Measurements from ENCODE around the gene COL1A2. TPM values are rescaled to one million over a fixed set of nuclear protein-coding genes. Genes with fewer than 3 reads are reported as not detected.

The COL1A2 gene
- total RNA-seq, 1 experiment from 2014 or later = not detected

DNA sequence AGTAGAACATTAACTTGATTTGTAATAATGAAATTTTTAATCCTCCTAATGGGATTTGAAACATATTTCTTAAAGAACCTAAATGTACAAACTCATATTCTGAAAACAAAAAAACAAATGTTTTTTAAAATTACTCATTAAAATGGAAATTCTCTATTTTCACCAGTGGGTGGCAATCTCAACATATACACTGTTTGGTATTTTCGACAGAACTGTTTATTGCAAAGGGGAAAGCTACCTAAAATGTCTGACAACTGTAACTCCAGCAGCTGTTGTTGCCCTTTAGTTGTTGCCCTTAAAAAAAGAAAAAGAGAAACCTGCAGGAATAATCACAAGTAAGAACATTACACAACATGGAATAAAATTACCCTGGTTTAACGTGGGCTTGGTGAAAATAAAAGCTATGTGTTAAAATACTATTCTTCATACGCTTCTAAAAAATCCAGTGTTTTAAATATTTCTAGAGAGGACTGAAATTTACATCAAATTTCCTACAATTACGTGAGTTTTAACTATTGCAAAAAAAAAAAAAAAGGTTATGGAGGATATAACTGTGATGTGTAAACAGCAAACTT is 54.5 kb downstream of the COL1A2 start:
- Mint-ChIP-seq H3K9me3 (ENCODE audit: low read depth, unreplicated experiment) (no peaks in the 10 kb centered on the region), H3K4me1 (ENCODE audit: low read depth, unreplicated experiment) (peaks cover 9% of the 10 kb centered on the region), H3K27ac (ENCODE audit: unreplicated experiment) (no peak overlapping the region), H3K36me3 (ENCODE audit: insufficient read depth, unreplicated experiment) (no peaks in the 10 kb centered on the region), H3K4me3 (ENCODE audit: low read depth, unreplicated experiment) (no peak overlapping the region), H3K27me3 (ENCODE audit: unreplicated experiment) (no peaks in the 10 kb centered on the region)
- CTCF ChIA-PET = interaction anchor here (0.6 to 1.3 kb wide), 5 partner anchors 15 to 798 kb away, joined by 3 read pairs; no protein-coding TSS in a partner anchor
- intact Hi-C loops (cut with micrococcal nuclease; ENCODE audit: unreplicated experiment) = loop anchor here (1.0 to 5.0 kb wide), 2 partner anchors 596 to 753 kb away; no protein-coding TSS in a partner anchor
- no TSS peak for BruUV-seq (replicated peaks)
- no peak for DNase-seq
- TF ChIP-seq, protein P1, sequence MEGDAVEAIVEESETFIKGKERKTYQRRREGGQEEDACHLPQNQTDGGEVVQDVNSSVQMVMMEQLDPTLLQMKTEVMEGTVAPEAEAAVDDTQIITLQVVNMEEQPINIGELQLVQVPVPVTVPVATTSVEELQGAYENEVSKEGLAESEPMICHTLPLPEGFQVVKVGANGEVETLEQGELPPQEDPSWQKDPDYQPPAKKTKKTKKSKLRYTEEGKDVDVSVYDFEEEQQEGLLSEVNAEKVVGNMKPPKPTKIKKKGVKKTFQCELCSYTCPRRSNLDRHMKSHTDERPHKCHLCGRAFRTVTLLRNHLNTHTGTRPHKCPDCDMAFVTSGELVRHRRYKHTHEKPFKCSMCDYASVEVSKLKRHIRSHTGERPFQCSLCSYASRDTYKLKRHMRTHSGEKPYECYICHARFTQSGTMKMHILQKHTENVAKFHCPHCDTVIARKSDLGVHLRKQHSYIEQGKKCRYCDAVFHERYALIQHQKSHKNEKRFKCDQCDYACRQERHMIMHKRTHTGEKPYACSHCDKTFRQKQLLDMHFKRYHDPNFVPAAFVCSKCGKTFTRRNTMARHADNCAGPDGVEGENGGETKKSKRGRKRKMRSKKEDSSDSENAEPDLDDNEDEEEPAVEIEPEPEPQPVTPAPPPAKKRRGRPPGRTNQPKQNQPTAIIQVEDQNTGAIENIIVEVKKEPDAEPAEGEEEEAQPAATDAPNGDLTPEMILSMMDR (IDR thresholded peaks at IDR 0.05; ENCODE audit: unreplicated experiment) = no peak

- BruUV-seq (replicated peaks) = no TSS peak
- intact Hi-C loops (cut with micrococcal nuclease; ENCODE audit: unreplicated experiment) = loop anchor here (5.0 to 10.0 kb wide), 3 partner anchors 207 to 795 kb away; partner anchors contain the start of genes PPP1R9A and SGCE
- H3K9me3 Mint-ChIP-seq (ENCODE audit: low read depth, unreplicated experiment) = no peaks in the 10 kb centered on the region
- TF ChIP-seq, protein P1 (IDR thresholded peaks at IDR 0.05; ENCODE audit: unreplicated experiment) = no peak
- CTCF ChIA-PET = interaction anchor here (0.8 to 1.3 kb wide), 2 partner anchors 548 to 797 kb away, joined by 3 read pairs; no protein-coding TSS in a partner anchor
- no peak for DNase-seq
- H3K36me3 Mint-ChIP-seq (ENCODE audit: insufficient read depth, unreplicated experiment) = no peaks in the 10 kb centered on the region
- no peak overlapping the region for H3K4me3 Mint-ChIP-seq (ENCODE audit: low read depth, unreplicated experiment)
- H3K27me3 Mint-ChIP-seq (ENCODE audit: unreplicated experiment) = no peaks in the 10 kb centered on the region
- H3K27ac Mint-ChIP-seq (ENCODE audit: unreplicated experiment) = no peak overlapping the region
- peaks cover 9% of the 10 kb centered on the region for H3K4me1 Mint-ChIP-seq (ENCODE audit: low read depth, unreplicated experiment)
These were observed 55.5 kb downstream of the COL1A2 start for GRCh38 chr7:94450044-94450697.

GRCh38 chr7:94451187-94451586 is 56.5 kb downstream of the COL1A2 start:
- BruUV-seq (replicated peaks) = no TSS peak
- Mint-ChIP-seq H3K36me3 (ENCODE audit: insufficient read depth, unreplicated experiment) (no peaks in the 10 kb centered on the region), H3K4me1 (ENCODE audit: low read depth, unreplicated experiment) (no peaks in the 10 kb centered on the region), H3K4me3 (ENCODE audit: low read depth, unreplicated experiment) (no peak overlapping the region), H3K27ac (ENCODE audit: unreplicated experiment) (no peak overlapping the region), H3K9me3 (ENCODE audit: low read depth, unreplicated experiment) (no peaks in the 10 kb centered on the region), H3K27me3 (ENCODE audit: unreplicated experiment) (no peaks in the 10 kb centered on the region)
- CTCF ChIA-PET = interaction anchor here (1.0 kb wide), 1 partner anchor 578 kb away, joined by 4 read pairs; no protein-coding TSS in a partner anchor
- intact Hi-C loops (cut with micrococcal nuclease; ENCODE audit: unreplicated experiment) = loop anchor here (5.0 to 10.0 kb wide), 3 partner anchors 206 to 794 kb away; partner anchors contain the start of genes PPP1R9A and SGCE
- TF ChIP-seq, protein P1 (IDR thresholded peaks at IDR 0.05; ENCODE audit: unreplicated experiment) = no peak
- no peak for DNase-seq

GRCh38 chr7:94452239-94452638 is 57.5 kb downstream of the COL1A2 start:
- intact Hi-C loops (cut with micrococcal nuclease; ENCODE audit: unreplicated experiment) = loop anchor here (5.0 to 10.0 kb wide), 3 partner anchors 205 to 793 kb away; partner anchors contain the start of genes PPP1R9A and SGCE
- TF ChIP-seq, protein P1 (IDR thresholded peaks at IDR 0.05; ENCODE audit: unreplicated experiment) = no peak
- Mint-ChIP-seq H3K4me1 (ENCODE audit: low read depth, unreplicated experiment) (no peaks in the 10 kb centered on the region), H3K27me3 (ENCODE audit: unreplicated experiment) (no peaks in the 10 kb centered on the region), H3K36me3 (ENCODE audit: insufficient read depth, unreplicated experiment) (no peaks in the 10 kb centered on the region), H3K9me3 (ENCODE audit: low read depth, unreplicated experiment) (no peaks in the 10 kb centered on the region), H3K4me3 (ENCODE audit: low read depth, unreplicated experiment) (no peak overlapping the region), H3K27ac (ENCODE audit: unreplicated experiment) (no peak overlapping the region)
- BruUV-seq (replicated peaks) = no TSS peak
- no peak for DNase-seq
- CTCF ChIA-PET = no interaction called here
